Activated CD4-positive, alpha-beta T cell treated with anti-CD3 and anti-CD28 coated beads for 24 hours (primary cell): ENCODE data around the gene TRA2B.

ENCODE experiments used
- DNase-seq, 2 donors: peaks; one replicate each; pipeline ENCODE4 v3.0.0-alpha.2; 2020; ENCODE audit warnings: low read depth in 2 of 2

Gene TRA2B

GRCh38 chr3:185937689-185938374 lies at the start of gene TRA2B:
TSS of gene TRA2B (minus strand) at chr3:185938014. CDS start at chr3:185937860, 154 bp downstream.
- peak; percentile 98 for DNase-seq

GRCh38 chr3:185986198-185986777 lies 48.5 kb upstream of the TRA2B start:
- DNase-seq = no peak

GRCh38 chr3:185984203-185984602 lies 46.4 kb upstream of the TRA2B start:
- no peak for DNase-seq

- peak; percentile 24 to 47 for DNase-seq
These were observed 45.8 kb upstream of the TRA2B start for GRCh38 chr3:185983495-185984141.

GRCh38 chr3:185982632-185983031 lies 44.8 kb upstream of the TRA2B start:
- no peak for DNase-seq

- DNase-seq = no peak
These were observed 43.8 kb upstream of the TRA2B start for GRCh38 chr3:185981621-185982020.

- DNase-seq = no peak
These were observed 41.9 kb upstream of the TRA2B start for GRCh38 chr3:185979721-185980121.

- DNase-seq = no peak
These were observed 40.7 kb upstream of the TRA2B start for GRCh38 chr3:185978516-185978915.

- DNase-seq = no peak
These were observed 39.8 kb upstream of the TRA2B start for GRCh38 chr3:185977679-185978040.

- peak; percentile 85 to 88 for DNase-seq
These were observed 39.3 kb upstream of the TRA2B start for GRCh38 chr3:185976977-185977678.

- DNase-seq = no peak
These were observed 38.3 kb upstream of the TRA2B start for GRCh38 chr3:185976100-185976499.

- DNase-seq = no peak
These were observed 33.8 kb upstream of the TRA2B start for GRCh38 chr3:185971579-185971978.

GRCh38 chr3:185968168-185968567 lies 30.4 kb upstream of the TRA2B start:
- no peak for DNase-seq

- DNase-seq = no peak
These were observed 28.8 kb upstream of the TRA2B start for GRCh38 chr3:185966655-185967054.

- DNase-seq = no peak
These were observed 27.7 kb upstream of the TRA2B start for GRCh38 chr3:185965496-185965895.

- no peak for DNase-seq
These were observed 23.9 kb upstream of the TRA2B start for GRCh38 chr3:185961675-185962232.

- DNase-seq = no peak
These were observed 22.9 kb upstream of the TRA2B start for GRCh38 chr3:185960522-185961288.

GRCh38 chr3:185959609-185960521 lies 22.1 kb upstream of the TRA2B start:
- no peak for DNase-seq

- no peak for DNase-seq
These were observed 20.8 kb upstream of the TRA2B start for GRCh38 chr3:185958626-185959025.

GRCh38 chr3:185956244-185956643 lies 18.4 kb upstream of the TRA2B start:
- DNase-seq = no peak

- no peak for DNase-seq
These were observed 16.5 kb upstream of the TRA2B start for GRCh38 chr3:185954366-185954723.
